Bronchial epithelial cell (primary cell): ENCODE measurements around the gene ZNF292. TPM values are rescaled to one million over a fixed set of nuclear protein-coding genes. Genes with fewer than 3 reads are reported as not detected.
A peak's percentile ranks its signal among the peaks of the same experiment; 100 is the strongest.

Source experiments
- DNase-seq: peaks from one replicate; pipeline ENCODE4 v3.0.0-alpha.2; 2010; ENCODE audit warnings: low read depth
- FAIRE-seq: peaks from 2 replicates; lab custom pipeline; 2011; peaks lifted over from hg19 to GRCh38; lab: Jason Lieb, UNC
- H3K27me3 ChIP-seq: 2 replicates; pipeline ENCODE4 v1.5.1; 2011; ENCODE audit warnings: low read length; ENCODE audit not compliant: control insufficient read depth, insufficient read depth
- H3K36me3 ChIP-seq: 2 replicates; pipeline ENCODE4 v1.5.1; 2011; ENCODE audit warnings: low read length; ENCODE audit not compliant: control insufficient read depth, insufficient read depth
- H3K4me3 ChIP-seq: 2 replicates; pipeline ENCODE4 v1.5.1; 2011; ENCODE audit warnings: mild to moderate bottlenecking, low read depth, low read length, control low read depth
- CTCF ChIP-seq: IDR thresholded peaks from 2 replicates; pipeline ENCODE4 v1.5.1; 2011; ENCODE audit warnings: mild to moderate bottlenecking, moderate library complexity, low read length, control low read depth, inconsistent platforms; ENCODE audit not compliant: insufficient read depth, severe bottlenecking
- total RNA-seq: library from RNA; depleted of rRNA; stranded (reverse); fragments of >200 nt; gene quantifications from 2 replicates; pipeline ENCODE4 v1.2.1, GENCODE V29; 2014

The ZNF292 gene
- total RNA-seq, 1 donor from 2014 or later: 28.2 TPM

DNA sequence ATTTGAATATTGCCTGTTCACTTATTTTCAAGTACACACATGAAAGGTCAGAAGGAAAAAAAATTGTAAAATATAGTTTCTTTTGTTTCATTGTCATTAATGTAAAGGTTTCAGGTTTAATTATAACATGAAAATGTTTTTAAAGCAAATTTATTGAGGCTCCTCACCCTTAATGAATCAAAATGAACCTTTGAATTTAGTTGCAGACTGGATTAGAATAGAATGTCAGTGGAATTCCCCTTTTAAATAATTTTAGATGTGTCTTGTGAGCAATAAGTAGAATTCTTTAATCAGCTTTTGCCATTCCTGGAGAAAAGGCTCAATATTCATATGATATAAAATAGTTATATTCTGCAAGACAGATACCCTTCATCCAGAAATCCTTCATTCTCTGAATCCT lies 96.4 kb downstream of the ZNF292 start:
- TF ChIP-seq CTCF: no peak
- Histone ChIP-seq H3K27me3 (no peaks in the 10 kb centered on the region), H3K4me3 (no peak overlapping the region), H3K36me3 (peaks cover 4% of the 10 kb centered on the region)
- no peak for DNase-seq
- FAIRE-seq: no peak

DNA sequence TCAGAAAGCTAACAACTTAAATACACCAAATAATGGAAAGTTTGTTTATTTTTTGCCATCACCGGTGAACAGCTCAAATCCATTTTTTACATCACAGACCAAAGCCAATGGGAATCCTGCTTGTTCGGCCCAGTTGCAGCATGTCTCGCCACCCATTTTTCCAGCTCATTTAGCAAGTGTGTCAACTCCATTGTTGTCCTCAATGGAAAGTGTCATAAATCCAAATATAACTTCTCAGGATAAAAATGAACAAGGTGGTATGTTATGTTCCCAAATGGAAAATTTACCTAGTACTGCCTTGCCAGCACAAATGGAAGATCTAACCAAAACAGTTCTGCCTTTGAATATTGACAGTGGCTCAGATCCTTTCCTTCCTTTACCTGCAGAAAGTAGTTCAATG lies 101.7 kb downstream of the ZNF292 start:
- no peak overlapping the region for H3K4me3 ChIP-seq
- H3K36me3 ChIP-seq: peaks cover 10% of the 10 kb centered on the region
- no peak for FAIRE-seq
- no peak for TF ChIP-seq CTCF
- no peaks in the 10 kb centered on the region for H3K27me3 ChIP-seq
- no peak for DNase-seq

GRCh38 chr6:87257565-87257964 lies 102.2 kb downstream of the ZNF292 start:
- H3K36me3 ChIP-seq: peaks cover 10% of the 10 kb centered on the region

DNA sequence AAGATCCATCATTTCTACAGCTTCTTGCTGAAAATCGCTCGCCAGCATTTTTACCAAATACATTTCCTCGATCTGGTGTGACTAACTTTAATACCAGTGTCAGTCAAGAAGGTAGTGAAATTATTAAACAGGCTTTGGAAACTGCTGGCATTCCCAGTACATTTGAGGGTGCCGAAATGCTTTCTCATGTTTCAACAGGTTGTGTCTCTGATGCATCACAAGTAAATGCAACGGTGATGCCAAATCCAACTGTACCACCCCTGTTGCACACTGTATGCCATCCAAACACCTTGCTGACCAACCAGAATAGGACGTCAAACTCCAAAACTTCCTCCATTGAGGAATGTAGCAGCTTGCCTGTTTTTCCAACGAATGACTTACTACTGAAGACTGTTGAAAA lies 102.6 kb downstream of the ZNF292 start:
- FAIRE-seq (no peak), DNase-seq (no peak)
- no peak overlapping the region for H3K4me3 ChIP-seq
- peaks cover 10% of the 10 kb centered on the region for H3K36me3 ChIP-seq
- no peaks in the 10 kb centered on the region for H3K27me3 ChIP-seq
- TF ChIP-seq CTCF: no peak

More at GRCh38 chr6:87257565-87257964, 102.2 kb downstream of the ZNF292 start:
- no peak for FAIRE-seq
- no peak for TF ChIP-seq CTCF
- H3K4me3 ChIP-seq: no peak overlapping the region
- no peaks in the 10 kb centered on the region for H3K27me3 ChIP-seq
- DNase-seq: no peak

DNA sequence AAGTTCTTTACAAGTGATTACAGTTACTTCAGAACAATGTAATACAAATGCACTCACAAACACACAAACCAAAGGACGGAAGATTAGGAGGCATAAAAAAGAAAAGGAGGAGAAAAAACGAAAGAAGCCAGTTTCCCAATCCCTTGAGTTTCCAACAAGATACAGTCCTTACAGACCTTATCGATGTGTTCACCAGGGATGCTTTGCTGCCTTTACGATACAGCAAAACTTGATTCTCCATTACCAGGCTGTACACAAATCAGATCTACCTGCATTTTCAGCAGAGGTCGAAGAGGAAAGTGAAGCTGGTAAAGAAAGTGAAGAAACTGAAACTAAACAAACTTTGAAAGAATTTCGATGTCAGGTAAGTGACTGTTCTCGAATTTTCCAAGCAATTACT lies 104.4 kb downstream of the ZNF292 start:
- no peak for TF ChIP-seq CTCF
- no peaks in the 10 kb centered on the region for H3K27me3 ChIP-seq
- no peak overlapping the region for H3K4me3 ChIP-seq
- peaks cover 10% of the 10 kb centered on the region for H3K36me3 ChIP-seq
- DNase-seq (no peak), FAIRE-seq (peak; percentile 32)

- Histone ChIP-seq H3K4me3 (no peak overlapping the region), H3K27me3 (no peaks in the 10 kb centered on the region), H3K36me3 (peaks cover 6% of the 10 kb centered on the region)
- DNase-seq (no peak), FAIRE-seq (no peak)
- no peak for TF ChIP-seq CTCF
Observed at GRCh38 chr6:87261534-87261933, 106.2 kb downstream of the ZNF292 start.
